T-cell (primary cell): ENCODE data around the gene ERCC2. TPM values are rescaled to one million over a fixed set of nuclear protein-coding genes. Genes with fewer than 3 reads are reported as not detected.

ENCODE experiments used
- ATAC-seq, 4 experiments: fragments of 200-7000 bp in 3 of 4; fragments of 150-1000 bp in 1 of 4; cut with Tn5 transposase; replicated peaks in 1 of 4; 1 replicate in 3 of 4; 2 replicates in 1 of 4; pipeline ENCODE4 v1.10.0; 2021; ENCODE audit warnings: moderate library complexity in 3 of 4, mild to moderate bottlenecking in 2 of 4, moderate number of reproducible peaks in 1 of 4
- CTCF ChIA-PET, 2 donors: fragments of 300-600 bp; sonication (Branson Sonifier 250); formaldehyde crosslinking; loops; one replicate each; lab custom pipeline; 2022; ENCODE audit warnings: antibody characterized with exemption in 2 of 2; lab: Charles Lee
- POLR2A ChIA-PET, 2 donors: fragments of 300-600 bp; sonication (Branson Sonifier 250); formaldehyde crosslinking; loops; one replicate each; lab custom pipeline; 2022; ENCODE audit warnings: antibody characterized with exemption in 2 of 2; lab: Charles Lee
- DNase-seq, 35 experiments: peaks; one replicate each; pipeline versions ENCODE4 v3.0.0 to v3.0.0-alpha.2; 2013 to 2023
- H3K27ac ChIP-seq: one replicate; pipeline ENCODE4 v1.5.1; 2013; ENCODE audit warnings: low read length
- H3K27me3 ChIP-seq, 2 experiments: replicated peaks in 1 of 2; 1 replicate in 1 of 2; 2 replicates in 1 of 2; pipeline versions ENCODE4 v1.6.1 to v1.7.0; 2013; ENCODE audit warnings: low read length in 1 of 2, mixed read lengths in 1 of 2; ENCODE audit not compliant: control insufficient read depth in 2 of 2, insufficient read depth in 2 of 2; ENCODE audit errors: extremely low read depth in 1 of 2
- H3K36me3 ChIP-seq, 2 donors: 1 replicate in 1 of 2; 2 replicates in 1 of 2; pipeline versions ENCODE4 v1.6.1 to v1.7.0; 2013; ENCODE audit warnings: low read length in 1 of 2; ENCODE audit not compliant: control insufficient read depth in 2 of 2, insufficient read depth in 1 of 2; ENCODE audit errors: extremely low read depth in 1 of 2
- H3K4me1 ChIP-seq, 2 experiments: 1 replicate in 1 of 2; 2 replicates in 1 of 2; pipeline versions ENCODE4 v1.6.1 to v1.7.0; 2013; ENCODE audit warnings: low read length in 2 of 2, mixed read lengths in 1 of 2; ENCODE audit not compliant: insufficient read depth in 2 of 2, control insufficient read depth in 1 of 2; ENCODE audit errors: extremely low read depth in 1 of 2
- H3K4me3 ChIP-seq, 2 donors: 1 replicate in 1 of 2; 2 replicates in 1 of 2; pipeline versions ENCODE4 v1.5.1 to v1.7.0; 2013; ENCODE audit warnings: mild to moderate bottlenecking in 2 of 2, low read length in 1 of 2, moderate library complexity in 1 of 2; ENCODE audit not compliant: control insufficient read depth in 1 of 2; ENCODE audit errors: extremely low read depth in 1 of 2
- H3K9me3 ChIP-seq: 2 replicates; pipeline ENCODE4 v1.7.0; 2013
- H3K27ac Mint-ChIP-seq, 2 donors: one replicate each; pipeline ENCODE4 v1.8.0; 2020 to 2021; ENCODE audit warnings: mild to moderate bottlenecking in 2 of 2, mixed read lengths in 2 of 2
- H3K27me3 Mint-ChIP-seq, 2 donors: one replicate each; pipeline ENCODE4 v1.8.0; 2021 to 2022; ENCODE audit warnings: mixed read lengths in 2 of 2
- H3K36me3 Mint-ChIP-seq: one replicate; pipeline ENCODE4 v1.8.0; 2021; ENCODE audit warnings: mixed read lengths
- H3K4me1 Mint-ChIP-seq, 3 donors: one replicate each; pipeline ENCODE4 v1.8.0; 2020 to 2022; ENCODE audit warnings: mixed read lengths in 3 of 3, mild to moderate bottlenecking in 1 of 3
- H3K4me3 Mint-ChIP-seq, 3 donors: one replicate each; pipeline ENCODE4 v1.8.0; 2020 to 2022; ENCODE audit warnings: mild to moderate bottlenecking in 3 of 3, mixed read lengths in 3 of 3, moderate library complexity in 3 of 3
- H3K9me3 Mint-ChIP-seq, 3 donors: one replicate each; pipeline ENCODE4 v1.8.0; 2020 to 2022; ENCODE audit warnings: mixed read lengths in 3 of 3
- WGBS: methylation state at CpG from one replicate; pipeline ENCODE4 v1.1.5; 2013; ENCODE audit warnings: missing lambda C conversion rate; ENCODE audit not compliant: insufficient coverage; 5-methylcytosine and 5-hydroxymethylcytosine counted together
- total RNA-seq, 35 experiments: library from RNA in 6 of 35; stranded (reverse) in 6 of 35; fragments of 120-200 nt in 1 of 35; gene quantifications; one replicate each; pipeline versions ENCODE4 v1.2.1 to v1.2.4 and lab custom pipeline; 2013 to 2026

The ERCC2 gene
- total RNA-seq (10 to 100 TPM; 14.5 to 23.2 (median 21.3) TPM), total RNA-seq (lab: John Stamatoyannopoulos, UW) (3.9 to 37.8 (median 16.9) reads per million in 29 experiments)
- 7.1 TPM for total RNA-seq (2013)

DNA sequence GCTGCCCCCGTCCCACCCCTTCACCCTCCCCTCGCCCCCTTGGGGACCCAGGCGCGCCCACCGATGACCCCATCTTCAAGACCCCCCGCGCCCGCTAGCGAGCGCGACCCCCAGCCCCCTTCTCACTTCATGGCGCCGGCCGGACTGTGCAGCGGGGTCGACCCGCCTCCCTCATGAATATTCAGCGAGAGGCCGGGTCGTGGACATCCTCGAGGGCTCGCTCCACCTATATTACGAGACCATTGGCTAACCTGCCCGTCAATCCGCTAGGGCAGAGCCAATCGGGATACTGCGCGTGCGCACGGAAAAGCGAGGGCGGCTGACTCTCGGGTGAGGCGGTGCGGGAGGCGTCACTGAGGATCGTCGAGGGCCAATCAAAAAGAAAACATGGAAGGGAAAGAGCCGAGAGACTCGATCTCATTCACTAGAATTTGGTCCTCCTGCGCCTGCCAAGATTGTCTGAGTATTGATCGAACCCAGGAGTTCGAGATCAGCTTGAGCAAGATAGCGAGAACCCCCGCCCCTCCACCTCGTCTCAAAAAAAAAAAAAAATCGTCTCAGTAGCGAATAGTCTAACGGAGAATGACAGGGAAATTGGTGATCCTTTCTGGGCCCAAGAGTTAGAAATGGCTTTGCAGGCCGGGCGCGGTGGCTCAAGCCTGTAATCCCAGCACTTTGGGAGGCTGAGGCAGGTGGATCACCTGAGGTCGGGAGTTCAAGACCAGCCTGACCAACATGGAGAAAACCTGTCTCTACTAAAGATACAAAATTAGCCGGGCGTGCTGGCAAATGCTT lies at the start of gene ERCC2:
TSS of gene ERCC2 (minus strand) at position 164 of the 795 bp plus-strand sequence. CDS start at position 131, 33 bp downstream.
- Mint-ChIP-seq H3K27me3 (peaks cover 0 to 3% of the 10 kb centered on the region in 2 donors), H3K9me3 (no peaks in the 10 kb centered on the region), H3K4me1 (peaks cover 4 to 15% (median 14%) of the 10 kb centered on the region in 3 donors), H3K4me3 (peak within 1 kb of the TSS; percentile 76 to 93 (median 91)), H3K36me3 (no peaks in the 10 kb centered on the region), H3K27ac (peak within 1 kb of the TSS; percentile 96 to 98)
- ATAC-seq: peak; percentile 98 to 99 (median 98)
- CTCF ChIA-PET: no interaction called here
- Histone ChIP-seq H3K9me3 (no peaks in the 10 kb centered on the region), H3K27me3 (peaks cover 0 to 4% of the 10 kb centered on the region in 2 experiments), H3K36me3 (no peaks in the 10 kb centered on the region), H3K4me1 (peaks cover 2 to 20% of the 10 kb centered on the region in 2 experiments), H3K4me3 (peak within 1 kb of the TSS; percentile 85 to 90), H3K27ac (peak within 1 kb of the TSS; percentile 76)
- POLR2A ChIA-PET: no interaction called here
- under 1% methylated on average over 36 of the region's 55 CpGs for WGBS
- DNase-seq: peak; percentile 93 to 100 (median 99)

DNA sequence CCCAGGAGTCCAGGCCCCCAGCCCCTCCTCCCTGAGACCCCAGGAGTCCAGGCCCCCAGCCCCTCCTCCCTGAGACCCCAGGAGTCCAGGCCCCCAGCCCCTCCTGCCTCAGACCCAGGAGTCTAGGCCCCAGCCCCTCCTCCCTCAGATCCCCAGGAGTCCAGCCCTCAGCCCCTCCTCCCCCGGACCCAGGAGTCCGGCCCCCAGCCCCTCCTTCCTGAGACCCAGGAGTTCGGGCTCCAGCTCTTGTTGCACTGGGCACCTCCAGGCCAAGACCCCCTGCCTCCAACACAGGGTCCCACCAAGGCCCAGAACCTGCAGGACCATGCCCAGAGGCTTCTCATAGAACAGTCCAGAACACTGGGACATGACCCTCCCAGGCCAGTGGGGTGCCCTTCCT lies 49.5 kb upstream of the ERCC2 start:
- Histone ChIP-seq H3K27ac (no peak overlapping the region), H3K4me3 (no peak overlapping the region), H3K9me3 (no peaks in the 10 kb centered on the region), H3K4me1 (peaks cover 17 to 50% of the 10 kb centered on the region in 2 experiments), H3K27me3 (no peaks in the 10 kb centered on the region), H3K36me3 (peaks cover 18 to 34% of the 10 kb centered on the region in 2 donors)
- ATAC-seq (no peak), DNase-seq (no peak)
- CTCF ChIA-PET: interaction anchor here in 1 of 2 donors (1.4 kb wide), 1 partner anchor 59 kb away, joined by 4 read pairs; no protein-coding TSS in a partner anchor
- Mint-ChIP-seq H3K4me1 (peaks cover 29 to 51% (median 41%) of the 10 kb centered on the region in 3 donors), H3K4me3 (peak overlapping the region in 1 of 3 donors; percentile 45), H3K36me3 (peaks cover 19% of the 10 kb centered on the region), H3K27ac (no peak overlapping the region), H3K27me3 (no peaks in the 10 kb centered on the region), H3K9me3 (no peaks in the 10 kb centered on the region)
- 23% methylated on average over 3 of the region's 3 CpGs for WGBS
- POLR2A ChIA-PET: interaction anchor here in 1 of 2 donors (0.6 kb wide), 1 partner anchor 343 kb away, joined by 3 read pairs; no protein-coding TSS in a partner anchor

DNA sequence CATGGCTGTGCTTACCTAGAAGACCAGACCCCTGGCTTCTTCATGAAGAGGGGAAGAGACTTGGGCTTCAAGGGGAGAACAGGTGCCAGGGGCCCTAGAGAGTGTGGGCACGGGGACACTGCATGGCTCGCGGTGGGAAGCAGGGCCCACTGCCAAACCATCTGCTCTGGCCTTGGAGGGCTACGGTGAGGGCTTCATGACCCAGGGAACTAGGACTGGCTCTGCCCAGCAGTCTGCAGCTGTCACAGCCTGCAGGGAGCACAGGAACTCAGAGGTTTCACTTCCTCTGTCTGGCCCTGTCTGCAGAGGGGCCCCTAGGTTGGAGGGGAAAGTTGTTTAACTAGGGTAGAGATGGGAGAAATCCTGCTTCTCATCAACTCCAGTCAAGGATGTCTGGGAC lies 49.0 kb upstream of the ERCC2 start:
- H3K27me3 Mint-ChIP-seq: no peaks in the 10 kb centered on the region
- Histone ChIP-seq H3K27me3 (no peaks in the 10 kb centered on the region), H3K27ac (no peak overlapping the region), H3K9me3 (no peaks in the 10 kb centered on the region), H3K36me3 (peaks cover 18 to 39% of the 10 kb centered on the region in 2 donors), H3K4me3 (no peak overlapping the region), H3K4me1 (peaks cover 17 to 48% of the 10 kb centered on the region in 2 experiments)
- H3K27ac Mint-ChIP-seq: peak overlapping the region; percentile 23 to 77
- peaks cover 26 to 48% (median 38%) of the 10 kb centered on the region in 3 donors for H3K4me1 Mint-ChIP-seq
- peaks cover 23% of the 10 kb centered on the region for H3K36me3 Mint-ChIP-seq
- H3K4me3 Mint-ChIP-seq: peak overlapping the region in 1 of 3 donors; percentile 15
- CTCF ChIA-PET: no interaction called here
- DNase-seq (peak in 1 of 35 experiments; percentile 47), ATAC-seq (no peak)
- POLR2A ChIA-PET: no interaction called here
- H3K9me3 Mint-ChIP-seq: no peaks in the 10 kb centered on the region
- WGBS: 15% methylated on average over 4 of the region's 4 CpGs

DNA sequence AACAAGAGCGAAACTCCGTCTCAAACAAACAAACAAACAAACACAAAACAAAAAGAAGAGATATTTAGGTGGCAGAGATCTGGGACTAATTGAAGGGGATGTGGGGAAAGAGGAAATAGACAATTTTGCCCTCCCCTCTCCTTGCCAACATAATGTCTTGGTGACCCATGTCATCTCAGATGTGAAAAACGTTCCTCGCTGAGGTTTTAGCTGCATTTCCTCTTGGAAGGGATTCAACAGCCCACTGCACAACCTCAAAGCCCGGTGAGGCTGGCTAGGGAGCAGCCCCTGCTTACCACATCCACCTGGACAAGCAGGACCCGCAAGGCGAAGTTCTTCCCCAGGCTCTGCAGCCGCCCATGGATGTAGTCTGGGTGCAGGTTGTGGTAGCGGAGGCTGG lies 48.4 kb upstream of the ERCC2 start:
- Mint-ChIP-seq H3K4me3 (no peak overlapping the region), H3K9me3 (no peaks in the 10 kb centered on the region), H3K27me3 (no peaks in the 10 kb centered on the region), H3K27ac (no peak overlapping the region), H3K4me1 (peaks cover 21 to 42% (median 32%) of the 10 kb centered on the region in 3 donors), H3K36me3 (peaks cover 27% of the 10 kb centered on the region)
- H3K4me3 ChIP-seq: no peak overlapping the region
- H3K9me3 ChIP-seq: no peaks in the 10 kb centered on the region
- no peaks in the 10 kb centered on the region for H3K27me3 ChIP-seq
- ATAC-seq (no peak), DNase-seq (no peak)
- no peak overlapping the region for H3K27ac ChIP-seq
- peaks cover 18 to 44% of the 10 kb centered on the region in 2 donors for H3K36me3 ChIP-seq
- CTCF ChIA-PET: no interaction called here
- POLR2A ChIA-PET: no interaction called here
- H3K4me1 ChIP-seq: peaks cover 17 to 42% of the 10 kb centered on the region in 2 experiments
- WGBS: no CpG with 5 or more reads among the region's 9 CpGs

DNA sequence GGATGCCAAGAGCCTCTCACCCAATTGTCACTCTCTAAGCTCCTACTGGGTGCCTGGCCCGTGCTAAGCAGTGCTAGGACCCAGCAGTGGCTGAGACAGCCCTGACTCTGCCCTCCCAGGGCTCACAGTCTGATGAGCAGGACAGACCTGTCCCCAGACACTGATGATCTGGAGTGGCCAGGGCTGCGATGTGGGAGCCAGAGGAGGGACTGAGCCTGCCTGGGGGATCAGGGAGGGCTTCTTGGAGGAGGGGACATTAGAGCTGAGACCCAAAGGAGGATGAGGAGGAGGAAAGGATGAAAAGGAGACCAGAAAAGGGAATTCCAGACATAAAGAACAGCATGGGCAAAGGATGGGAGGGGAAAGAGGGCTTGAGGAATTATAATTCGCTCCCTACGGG lies 46.8 kb upstream of the ERCC2 start:
- Mint-ChIP-seq H3K4me1 (peaks cover 4 to 28% (median 19%) of the 10 kb centered on the region in 3 donors), H3K27me3 (no peaks in the 10 kb centered on the region), H3K4me3 (no peak overlapping the region), H3K27ac (no peak overlapping the region), H3K9me3 (no peaks in the 10 kb centered on the region), H3K36me3 (peaks cover 39% of the 10 kb centered on the region)
- Histone ChIP-seq H3K27me3 (no peaks in the 10 kb centered on the region), H3K4me3 (no peak overlapping the region), H3K27ac (no peak overlapping the region), H3K36me3 (peaks cover 18 to 52% of the 10 kb centered on the region in 2 donors), H3K4me1 (peaks cover 14 to 25% of the 10 kb centered on the region in 2 experiments), H3K9me3 (no peaks in the 10 kb centered on the region)
- 81% methylated on average over 4 of the region's 4 CpGs for WGBS
- ChIA-PET CTCF (no interaction called here), POLR2A (no interaction called here)
- no peak for DNase-seq
- ATAC-seq: no peak

DNA sequence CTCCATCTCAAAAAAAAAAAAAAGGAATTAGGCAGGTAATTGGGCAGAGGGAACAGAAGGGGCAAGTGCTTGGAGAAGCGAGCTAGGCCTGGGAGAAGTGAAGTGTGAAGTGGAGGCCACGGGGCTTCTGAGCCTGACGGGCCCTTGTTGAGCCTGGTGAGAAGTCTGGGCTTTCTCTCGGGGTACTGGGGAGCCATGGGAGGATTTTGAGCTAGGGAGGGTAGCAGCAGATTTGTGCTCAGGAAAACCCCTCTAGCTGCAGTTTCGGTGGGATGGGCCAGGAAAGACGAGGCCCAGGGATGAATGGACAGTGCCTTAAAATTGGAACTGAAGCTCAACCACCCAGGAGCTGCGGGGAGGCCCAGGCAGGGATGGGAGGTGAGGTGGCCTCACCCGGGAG lies 44.1 kb upstream of the ERCC2 start:
- H3K4me1 Mint-ChIP-seq: peaks cover 0 to 12% (median 5%) of the 10 kb centered on the region in 3 donors
- ChIA-PET POLR2A (no interaction called here), CTCF (interaction anchor here in 1 of 2 donors (0.7 kb wide), 1 partner anchor 236 kb away, joined by 4 read pairs; the partner anchor contains the start of gene TRAPPC6A)
- 91% methylated on average over 8 of the region's 8 CpGs for WGBS
- H3K27ac Mint-ChIP-seq: no peak overlapping the region
- no peaks in the 10 kb centered on the region for H3K9me3 Mint-ChIP-seq
- no peaks in the 10 kb centered on the region for H3K27me3 Mint-ChIP-seq
- H3K9me3 ChIP-seq: no peaks in the 10 kb centered on the region
- ATAC-seq: no peak
- no peak overlapping the region for H3K4me3 Mint-ChIP-seq
- H3K27me3 ChIP-seq: no peaks in the 10 kb centered on the region
- peaks cover 14 to 43% of the 10 kb centered on the region in 2 donors for H3K36me3 ChIP-seq
- H3K4me1 ChIP-seq: peaks cover 7 to 8% of the 10 kb centered on the region in 2 experiments
- H3K27ac ChIP-seq: no peak overlapping the region
- H3K4me3 ChIP-seq: no peak overlapping the region
- H3K36me3 Mint-ChIP-seq: peaks cover 33% of the 10 kb centered on the region
- DNase-seq: no peak
